ENCODE data around the gene TBC1D8.

GRCh38 chr2:101025561-101025960 is 125.6 kb downstream of the TBC1D8 start:
- TF ChIP-seq CTCF (IDR thresholded peaks at IDR 0.05) (no peak), POLR2A (IDR thresholded peaks at IDR 0.05) (no peak), POLR2AphosphoS5 (IDR thresholded peaks at IDR 0.05) (no peak)

Data from prostate gland (tissue), 2 donors.